HepG2 (cell line): ENCODE data around the gene EPB41L2. TPM values are rescaled to one million over a fixed set of nuclear protein-coding genes. Genes with fewer than 3 reads are reported as not detected.
A peak's percentile ranks its signal among the peaks of the same experiment; 100 is the strongest.

Experiments used
- AFF4 ChIP-seq: sonication (generic); formaldehyde crosslinking; IDR thresholded peaks from 2 replicates; pipeline ENCODE4 v1.4.0; 2020; ENCODE audit warnings: missing genetic modification reagents
- FIP1L1 ChIP-seq: fragments of 200-400 bp; formaldehyde crosslinking; IDR thresholded peaks from 2 replicates; pipeline ENCODE4 v1.6.1; 2018; ENCODE audit warnings: low read depth, mild to moderate bottlenecking, low read length, moderate library complexity, borderline replicate concordance; ENCODE audit not compliant: insufficient read depth
- HMGXB4 ChIP-seq, 2 experiments: sonication (generic) in 1 of 2; formaldehyde crosslinking in 1 of 2; IDR thresholded peaks; 2 replicates each; pipeline versions ENCODE4 v1.4.0 to v1.6.1; 2018 to 2020; ENCODE audit warnings: missing genetic modification reagents in 2 of 2, borderline replicate concordance in 1 of 2, low read depth in 1 of 2, mild to moderate bottlenecking in 1 of 2, missing biosample characterization in 1 of 2
- REST ChIP-seq, 2 experiments: IDR thresholded peaks; 2 replicates each; pipeline ENCODE4 v1.6.1; 2011 to 2012; ENCODE audit warnings: low read length in 2 of 2, borderline replicate concordance in 1 of 2, low read depth in 1 of 2, mild to moderate bottlenecking in 1 of 2, moderate library complexity in 1 of 2
- SCMH1 ChIP-seq: sonication (generic); formaldehyde crosslinking; IDR thresholded peaks from 2 replicates; pipeline ENCODE4 v1.9.0; 2021; ENCODE audit warnings: missing genetic modification reagents, mild to moderate bottlenecking, borderline replicate concordance
- SKI ChIP-seq: fragments of 450-650 bp; IDR thresholded peaks from one replicate; pipeline ENCODE4 v1.6.1; 2018; ENCODE audit warnings: mild to moderate bottlenecking; ENCODE audit not compliant: partially characterized antibody
- STAG1 ChIP-seq: sonication (generic); formaldehyde crosslinking; IDR thresholded peaks from 2 replicates; pipeline ENCODE4 v1.4.0; 2020; ENCODE audit warnings: missing genetic modification reagents
- TOPORS ChIP-seq: sonication (generic); formaldehyde crosslinking; IDR thresholded peaks from 2 replicates; pipeline ENCODE4 v1.8.0; 2023; ENCODE audit warnings: mild to moderate bottlenecking, missing genetic modification reagents
- ZBTB8A ChIP-seq: sonication (generic); formaldehyde crosslinking; IDR thresholded peaks from 2 replicates; pipeline ENCODE4 v1.4.0; 2020; ENCODE audit warnings: mild to moderate bottlenecking, low read depth, missing genetic modification reagents, borderline replicate concordance
- ZFP82 ChIP-seq: sonication (generic); formaldehyde crosslinking; IDR thresholded peaks from 2 replicates; pipeline ENCODE4 v1.5.1; 2020; ENCODE audit warnings: mild to moderate bottlenecking, missing genetic modification reagents, borderline replicate concordance
- ZNF619 ChIP-seq: sonication (generic); formaldehyde crosslinking; IDR thresholded peaks from 2 replicates; pipeline ENCODE4 v1.4.0; 2020; ENCODE audit warnings: mild to moderate bottlenecking, missing genetic modification reagents
- ZNF687 ChIP-seq: sonication (generic); formaldehyde crosslinking; IDR thresholded peaks from 2 replicates; pipeline ENCODE4 v1.5.1; 2020; ENCODE audit warnings: mild to moderate bottlenecking, missing genetic modification reagents, moderate library complexity
- ZNF766 ChIP-seq: sonication (generic); formaldehyde crosslinking; IDR thresholded peaks from 2 replicates; pipeline ENCODE4 v1.5.0; 2020; ENCODE audit warnings: missing genetic modification reagents, borderline replicate concordance
- polyA plus RNA-seq, 8 experiments: library from polyadenylated mRNA; depleted of rRNA in 3 of 8; stranded (reverse) in 7 of 8; unstranded in 1 of 8; fragments of >200 nt; fragmentation: Illumina TruSeq in 4 of 8; extraction: Trizol in 4 of 8; gene quantifications; 2 replicates each; pipeline versions ENCODE4 v1.2.1 to v1.2.3, GENCODE V29; 2011 to 2016; ENCODE audit warnings: low read depth in 4 of 8, missing spikeins in 1 of 8, mixed read lengths in 1 of 8; ENCODE audit not compliant: insufficient read depth in 1 of 8
- total RNA-seq, 5 experiments: library from RNA; depleted of rRNA; stranded (reverse); fragments of >200 nt; fragmentation: Illumina TruSeq; extraction: Trizol; gene quantifications; 2 replicates each; pipeline ENCODE4 v1.2.3, GENCODE V29; 2016; ENCODE audit warnings: low read depth in 1 of 5

The EPB41L2 gene
- total and polyA plus RNA-seq, 2 of the 13 experiments (the other 11 are each of a cell fraction or from before 2014, with no cell fraction given) = 41.7 to 56.4 TPM

GRCh38 chr6:131062241-131063027 lies 611 bp downstream of the EPB41L2 start (continued):
- TF ChIP-seq REST (IDR thresholded peaks at IDR 0.05; ENCODE audit: borderline replicate concordance in 1 of 2, low read depth in 1 of 2, low read length in 2 of 2) (no peak), STAG1 (CRISPR knock-in tag) (0 out of 2 replicates have a peak, but pooled peaks have one; percentile 8), SKI (peak; percentile 55), SCMH1 (no peak), ZFP82 (CRISPR knock-in tag) (no peak), HMGXB4 (CRISPR knock-in tag; IDR thresholded peaks at IDR 0.05; ENCODE audit: borderline replicate concordance in 1 of 2, low read depth in 1 of 2) (peak in 1 of 2 experiments; percentile 11; a peak in 2 of 4 replicates), AFF4 (no peak), TOPORS (CRISPR knock-in tag) (no peak; the same call in 1 of the 2 replicates), ZBTB8A (CRISPR knock-in tag) (0 out of 2 replicates have a peak, but pooled peaks have one; percentile 9), ZNF687 (CRISPR knock-in tag) (no peak), ZNF619 (CRISPR knock-in tag) (no peak), FIP1L1 (no peak), ZNF766 (peak; percentile 62; the same call in 1 of the 2 replicates)
